ENCODE results near the gene EXOC3. TPM values are rescaled to one million over a fixed set of nuclear protein-coding genes. Genes with fewer than 3 reads are reported as not detected.

The EXOC3 gene
- total RNA-seq, 1 experiment from 2014 or later = 60.1 TPM

GRCh38 chr5:428754-429452, 14.1 kb upstream of the EXOC3 start (continued):
- TF ChIP-seq E2F5 (CRISPR knock-in tag; IDR thresholded peaks at IDR 0.05) (no peak), TCF7 (CRISPR knock-in tag; IDR thresholded peaks at IDR 0.05; ENCODE audit: low read depth) (no peak), IRF1 (CRISPR knock-in tag; IDR thresholded peaks at IDR 0.05) (no peak), STAT6 (CRISPR knock-in tag; conservative IDR thresholded peaks at IDR 0.05; ENCODE audit: low read depth) (no peak), CTCF (IDR thresholded peaks at IDR 0.05) (no peak), ZNF671 (CRISPR knock-in tag; IDR thresholded peaks at IDR 0.05) (no peak), ZNF219 (CRISPR knock-in tag; IDR thresholded peaks at IDR 0.05; ENCODE audit: borderline replicate concordance) (no peak)
- TF ChIP-seq, protein P1, sequence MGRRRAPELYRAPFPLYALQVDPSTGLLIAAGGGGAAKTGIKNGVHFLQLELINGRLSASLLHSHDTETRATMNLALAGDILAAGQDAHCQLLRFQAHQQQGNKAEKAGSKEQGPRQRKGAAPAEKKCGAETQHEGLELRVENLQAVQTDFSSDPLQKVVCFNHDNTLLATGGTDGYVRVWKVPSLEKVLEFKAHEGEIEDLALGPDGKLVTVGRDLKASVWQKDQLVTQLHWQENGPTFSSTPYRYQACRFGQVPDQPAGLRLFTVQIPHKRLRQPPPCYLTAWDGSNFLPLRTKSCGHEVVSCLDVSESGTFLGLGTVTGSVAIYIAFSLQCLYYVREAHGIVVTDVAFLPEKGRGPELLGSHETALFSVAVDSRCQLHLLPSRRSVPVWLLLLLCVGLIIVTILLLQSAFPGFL (CRISPR knock-in tag; IDR thresholded peaks at IDR 0.05; ENCODE audit: borderline replicate concordance) = no peak
- TF ChIP-seq, protein P2, sequence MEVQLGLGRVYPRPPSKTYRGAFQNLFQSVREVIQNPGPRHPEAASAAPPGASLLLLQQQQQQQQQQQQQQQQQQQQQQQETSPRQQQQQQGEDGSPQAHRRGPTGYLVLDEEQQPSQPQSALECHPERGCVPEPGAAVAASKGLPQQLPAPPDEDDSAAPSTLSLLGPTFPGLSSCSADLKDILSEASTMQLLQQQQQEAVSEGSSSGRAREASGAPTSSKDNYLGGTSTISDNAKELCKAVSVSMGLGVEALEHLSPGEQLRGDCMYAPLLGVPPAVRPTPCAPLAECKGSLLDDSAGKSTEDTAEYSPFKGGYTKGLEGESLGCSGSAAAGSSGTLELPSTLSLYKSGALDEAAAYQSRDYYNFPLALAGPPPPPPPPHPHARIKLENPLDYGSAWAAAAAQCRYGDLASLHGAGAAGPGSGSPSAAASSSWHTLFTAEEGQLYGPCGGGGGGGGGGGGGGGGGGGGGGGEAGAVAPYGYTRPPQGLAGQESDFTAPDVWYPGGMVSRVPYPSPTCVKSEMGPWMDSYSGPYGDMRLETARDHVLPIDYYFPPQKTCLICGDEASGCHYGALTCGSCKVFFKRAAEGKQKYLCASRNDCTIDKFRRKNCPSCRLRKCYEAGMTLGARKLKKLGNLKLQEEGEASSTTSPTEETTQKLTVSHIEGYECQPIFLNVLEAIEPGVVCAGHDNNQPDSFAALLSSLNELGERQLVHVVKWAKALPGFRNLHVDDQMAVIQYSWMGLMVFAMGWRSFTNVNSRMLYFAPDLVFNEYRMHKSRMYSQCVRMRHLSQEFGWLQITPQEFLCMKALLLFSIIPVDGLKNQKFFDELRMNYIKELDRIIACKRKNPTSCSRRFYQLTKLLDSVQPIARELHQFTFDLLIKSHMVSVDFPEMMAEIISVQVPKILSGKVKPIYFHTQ (CRISPR knock-in tag; IDR thresholded peaks at IDR 0.05) = no peak
- TF ChIP-seq, protein P3, sequence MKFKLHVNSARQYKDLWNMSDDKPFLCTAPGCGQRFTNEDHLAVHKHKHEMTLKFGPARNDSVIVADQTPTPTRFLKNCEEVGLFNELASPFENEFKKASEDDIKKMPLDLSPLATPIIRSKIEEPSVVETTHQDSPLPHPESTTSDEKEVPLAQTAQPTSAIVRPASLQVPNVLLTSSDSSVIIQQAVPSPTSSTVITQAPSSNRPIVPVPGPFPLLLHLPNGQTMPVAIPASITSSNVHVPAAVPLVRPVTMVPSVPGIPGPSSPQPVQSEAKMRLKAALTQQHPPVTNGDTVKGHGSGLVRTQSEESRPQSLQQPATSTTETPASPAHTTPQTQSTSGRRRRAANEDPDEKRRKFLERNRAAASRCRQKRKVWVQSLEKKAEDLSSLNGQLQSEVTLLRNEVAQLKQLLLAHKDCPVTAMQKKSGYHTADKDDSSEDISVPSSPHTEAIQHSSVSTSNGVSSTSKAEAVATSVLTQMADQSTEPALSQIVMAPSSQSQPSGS (CRISPR knock-in tag; IDR thresholded peaks at IDR 0.05; ENCODE audit: borderline replicate concordance, low read depth) = no peak

DNA sequence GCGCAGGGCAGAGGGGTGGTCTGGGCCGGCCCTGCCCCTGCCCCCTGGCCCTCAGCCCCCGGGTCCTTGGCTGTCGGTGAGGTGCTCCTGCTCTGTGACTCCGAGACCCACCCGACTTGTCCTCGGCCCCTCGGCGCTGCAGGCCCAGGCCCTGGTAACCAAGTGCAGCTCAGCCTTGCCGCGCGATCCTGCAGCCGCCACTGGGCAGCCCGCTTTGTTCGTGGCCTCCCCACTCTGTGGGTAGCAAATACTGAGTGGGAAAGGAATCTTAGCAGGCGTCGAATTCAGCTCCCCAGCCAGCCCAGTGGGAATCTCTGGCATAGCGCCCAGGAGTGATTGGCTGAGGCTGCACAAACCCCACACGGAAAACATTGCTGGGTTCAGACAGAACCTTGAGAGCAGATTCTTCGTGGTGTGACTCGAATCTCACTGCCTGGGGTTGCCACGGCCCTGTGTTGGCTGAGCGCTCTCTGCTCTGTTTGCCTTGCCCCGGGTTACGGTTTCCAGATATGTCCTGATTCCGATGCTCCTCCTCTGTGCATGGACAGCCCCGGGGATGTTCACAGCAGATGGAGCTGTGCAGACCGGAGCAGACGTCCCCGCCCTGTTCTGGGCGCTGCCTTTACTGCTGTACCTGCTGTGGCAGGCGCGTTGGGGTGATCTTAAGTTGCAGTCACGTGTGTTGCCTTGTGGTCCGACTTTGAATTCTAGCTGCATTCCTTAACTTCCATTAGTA, 13.4 kb upstream of the EXOC3 start:
- Mint-ChIP-seq H3K36me3 (peaks cover 3% of the 10 kb centered on the region; the same call in 1 of the 2 replicates), H3K4me1 (peaks cover 4% of the 10 kb centered on the region; the same call in 1 of the 2 replicates), H3K27me3 (ENCODE audit: low read depth) (no peaks in the 10 kb centered on the region), H3K4me3 (no peak overlapping the region), H3K9me3 (peaks cover 18% of the 10 kb centered on the region), H3K27ac (no peak overlapping the region; the same call in 1 of the 2 replicates)
- DNase-seq (ENCODE audit: low spot score) (no peak), ATAC-seq (no peak)
- ChIA-PET POLR2A (no interaction called here), CTCF (interaction anchor here (0.7 to 8.8 kb wide), 10 partner anchors 10 to 443 kb away, joined by 3 to 73 read pairs (median 11); partner anchors contain the start of gene AHRR)
- TF ChIP-seq JUN (CRISPR knock-in tag; IDR thresholded peaks at IDR 0.05) (no peak), TP53 (CRISPR knock-in tag; IDR thresholded peaks at IDR 0.05) (no peak)

All from WTC11 (cell line).